Activated CD8-positive, alpha-beta memory T cell treated with anti-CD3 and anti-CD28 coated beads for 48 hours (primary cell): ENCODE measurements around the gene LRFN2.

Source experiments
- DNase-seq, 3 experiments: peaks; one replicate each; pipeline ENCODE4 v3.0.0-alpha.2; 2020; ENCODE audit warnings: low read depth in 2 of 3, low spot score in 2 of 3

The LRFN2 gene

DNA sequence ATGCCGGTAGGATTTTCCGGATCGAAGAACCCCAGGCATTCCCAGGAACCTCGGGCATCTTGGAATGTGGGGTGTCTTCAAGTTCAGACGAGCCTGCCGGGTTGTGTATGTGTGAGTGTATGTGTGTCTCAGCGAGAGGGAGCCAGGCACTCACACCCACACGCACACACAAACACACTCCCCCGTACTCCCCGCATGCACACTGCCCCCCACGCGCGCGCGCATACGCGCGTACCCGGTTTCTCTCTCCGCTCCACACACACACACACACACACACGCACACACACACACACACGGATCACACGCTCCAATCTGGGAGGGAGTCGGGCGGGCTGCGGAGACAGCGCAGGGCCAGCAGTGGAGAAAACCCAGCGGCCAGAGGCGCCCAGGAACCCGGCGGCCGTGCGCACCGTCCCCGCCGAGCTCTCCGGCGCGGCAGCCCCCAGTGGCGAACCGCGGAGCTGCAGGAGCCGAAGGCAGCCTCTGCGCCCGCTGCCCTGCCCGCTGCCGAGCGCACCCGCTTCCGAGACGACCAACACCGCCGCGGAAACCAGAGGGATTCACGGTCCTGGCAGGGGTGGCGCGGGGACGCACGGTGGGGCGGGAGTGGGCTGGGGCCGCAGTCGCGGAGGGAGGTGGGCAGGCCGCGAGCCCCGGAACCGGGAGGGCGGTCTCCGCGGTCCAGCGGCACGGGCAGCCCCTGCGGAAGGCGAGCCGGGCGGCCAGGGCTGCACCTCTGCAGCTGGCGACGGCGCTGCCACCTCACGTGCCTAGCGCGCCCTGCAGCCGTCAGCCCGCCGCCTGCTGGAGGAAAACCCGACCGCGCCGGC is at the start of gene LRFN2:
LRFN2 (minus strand) TSS at position 125 of the 830 bp plus-strand sequence.
- peak; percentile 39 to 47 (median 39) for DNase-seq

DNA sequence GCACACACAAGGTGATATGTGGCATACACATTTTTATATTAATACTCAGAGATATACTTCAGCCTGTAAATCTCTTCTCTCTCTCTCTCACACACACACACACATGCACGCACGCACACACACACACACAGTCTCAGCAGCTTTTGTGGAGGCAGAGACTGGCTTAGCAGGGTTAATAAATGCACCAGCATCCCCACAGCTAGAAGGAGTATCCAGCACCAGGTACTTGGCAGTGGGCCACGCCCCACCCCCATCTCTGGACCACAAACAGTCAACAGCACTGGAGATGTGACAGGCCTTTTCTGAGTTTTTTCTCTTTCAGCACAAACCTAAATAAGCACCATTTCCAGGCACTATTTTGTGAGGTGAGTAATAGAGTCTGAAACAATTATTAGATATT is 47.3 kb upstream of the LRFN2 start:
- DNase-seq = no peak

DNA sequence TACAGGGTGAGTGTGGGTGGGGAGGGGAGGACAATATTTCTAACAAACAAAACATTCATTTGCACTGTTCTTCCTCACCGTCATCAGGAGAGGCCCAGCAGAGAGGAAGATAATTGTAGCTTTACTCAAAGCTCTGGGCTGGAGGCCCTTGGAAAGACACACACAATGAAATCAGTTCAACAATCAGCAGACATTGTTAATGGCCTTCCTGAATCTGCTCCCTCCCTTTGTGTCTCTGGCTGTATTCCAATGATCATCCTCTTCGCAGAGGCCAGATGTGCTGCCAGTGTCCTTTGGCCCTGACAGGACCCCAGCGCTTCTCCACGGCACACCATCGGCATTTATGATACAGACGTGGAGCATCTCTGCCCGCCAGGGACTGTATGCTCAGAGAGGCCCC is 44.6 kb upstream of the LRFN2 start:
- no peak for DNase-seq

DNA sequence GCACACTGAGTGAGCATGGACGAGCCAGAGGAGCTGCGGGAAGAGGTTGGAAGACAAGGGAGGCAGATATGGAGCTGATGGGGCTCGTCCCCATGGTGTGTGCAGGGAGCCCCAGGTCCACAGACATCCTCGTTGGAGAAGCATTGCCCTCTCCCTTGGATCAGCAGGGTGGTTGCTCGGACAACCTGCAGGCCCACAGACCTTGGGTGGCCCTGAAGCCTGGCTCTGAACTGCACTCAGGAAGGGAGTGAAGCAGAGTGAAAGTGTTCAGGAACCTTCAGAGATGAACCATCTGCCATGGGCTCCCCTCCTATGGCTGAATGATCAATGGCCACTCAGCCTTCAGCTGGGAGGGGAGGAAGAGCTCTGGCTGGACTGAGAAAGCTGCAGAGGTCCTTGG is 43.3 kb upstream of the LRFN2 start:
- no peak for DNase-seq

DNA sequence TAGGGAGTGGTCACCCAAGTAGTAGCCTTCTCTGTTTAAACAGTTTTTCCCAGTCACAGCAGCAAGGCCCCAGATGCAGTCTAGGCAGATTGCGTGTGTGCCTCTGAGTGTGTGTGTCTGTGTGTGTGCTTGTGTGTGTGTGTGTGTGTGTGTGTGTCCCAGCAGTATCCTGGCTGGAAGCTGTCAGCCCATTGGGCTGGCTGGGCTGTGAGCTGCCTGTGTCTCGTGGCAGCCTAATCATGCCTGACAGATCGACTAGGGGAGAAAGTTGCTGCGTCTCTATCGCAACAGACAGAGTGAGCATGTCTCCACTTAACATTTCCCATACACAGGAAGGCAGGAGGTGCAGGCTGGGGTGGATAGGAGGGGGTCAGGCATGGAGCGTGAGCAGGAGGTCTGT is 42.9 kb upstream of the LRFN2 start:
- no peak for DNase-seq

- no peak for DNase-seq
Measured at GRCh38 chr6:40629463-40629862, 42.3 kb upstream of the LRFN2 start.

DNA sequence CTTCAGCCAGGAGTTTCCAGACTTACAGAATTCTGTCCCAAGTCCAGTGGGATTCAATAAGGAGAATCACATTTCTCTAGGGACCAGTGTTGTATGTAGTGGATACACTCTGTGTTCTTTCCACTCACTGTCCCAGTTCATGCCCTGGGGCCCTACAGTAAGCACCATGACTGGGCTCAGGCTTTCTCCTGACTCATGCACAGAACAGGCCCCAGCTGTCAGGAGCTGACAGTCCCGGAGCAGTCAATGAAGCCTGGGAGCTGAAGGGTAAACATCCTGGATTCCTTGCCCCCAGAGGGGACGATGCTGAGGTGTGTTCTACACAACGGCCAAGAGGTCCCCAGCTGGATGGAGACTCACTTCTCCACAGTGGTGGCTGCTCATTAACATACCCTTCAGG is 40.2 kb upstream of the LRFN2 start:
- DNase-seq = no peak

GRCh38 chr6:40626886-40627285 is 39.7 kb upstream of the LRFN2 start:
- DNase-seq = no peak

GRCh38 chr6:40623932-40624331 is 36.8 kb upstream of the LRFN2 start:
- no peak for DNase-seq

DNA sequence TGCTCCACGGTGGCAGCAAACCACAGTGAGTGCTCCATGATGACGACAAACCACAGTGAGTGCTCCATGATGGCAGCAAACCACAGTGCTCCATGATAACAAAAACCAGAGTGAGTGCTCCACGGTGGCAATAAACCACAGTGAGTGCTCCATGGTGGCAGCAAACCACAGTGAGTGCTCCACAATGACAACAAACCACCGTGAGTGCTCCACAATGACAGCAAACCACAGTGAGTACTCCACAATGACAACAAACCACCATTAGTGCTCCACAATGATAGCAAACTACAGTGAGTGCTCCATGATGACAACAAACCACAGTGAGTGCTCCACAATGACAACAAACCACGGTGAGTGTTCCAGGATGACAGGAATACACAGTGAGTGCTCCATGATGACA is 36.0 kb upstream of the LRFN2 start:
- DNase-seq = no peak

DNA sequence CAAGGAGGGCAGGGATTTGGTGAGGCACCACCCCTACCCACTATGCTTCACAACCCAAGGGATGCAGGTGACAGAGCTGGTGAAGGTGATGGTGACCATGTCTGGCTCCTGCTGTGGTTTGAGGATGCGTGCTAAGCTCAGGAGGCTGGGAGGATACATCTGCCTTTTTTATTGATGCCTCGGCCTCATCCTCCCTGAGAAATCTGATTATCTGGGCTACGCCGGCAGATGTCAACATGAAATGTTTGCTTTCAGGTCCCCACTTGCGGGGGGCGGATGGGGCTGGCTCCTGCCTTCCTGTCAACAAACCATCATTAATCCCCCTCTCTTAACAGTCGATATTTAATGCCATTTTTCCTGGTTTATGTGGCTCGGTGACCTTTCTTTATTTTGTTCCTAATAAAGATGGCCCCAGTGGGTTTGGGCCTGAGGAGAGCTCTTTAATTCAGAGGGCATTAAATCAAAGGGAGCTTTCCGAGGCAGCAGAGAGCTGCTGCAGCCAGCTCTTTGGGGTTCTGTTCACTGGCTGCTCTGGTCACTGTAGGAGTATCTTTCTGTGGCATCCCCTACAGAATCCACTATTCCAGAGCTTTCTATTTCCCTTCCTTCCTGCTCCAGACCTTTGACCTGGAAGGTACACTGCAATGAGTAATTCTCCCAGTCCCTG is 33.5 kb upstream of the LRFN2 start:
- no peak for DNase-seq

DNA sequence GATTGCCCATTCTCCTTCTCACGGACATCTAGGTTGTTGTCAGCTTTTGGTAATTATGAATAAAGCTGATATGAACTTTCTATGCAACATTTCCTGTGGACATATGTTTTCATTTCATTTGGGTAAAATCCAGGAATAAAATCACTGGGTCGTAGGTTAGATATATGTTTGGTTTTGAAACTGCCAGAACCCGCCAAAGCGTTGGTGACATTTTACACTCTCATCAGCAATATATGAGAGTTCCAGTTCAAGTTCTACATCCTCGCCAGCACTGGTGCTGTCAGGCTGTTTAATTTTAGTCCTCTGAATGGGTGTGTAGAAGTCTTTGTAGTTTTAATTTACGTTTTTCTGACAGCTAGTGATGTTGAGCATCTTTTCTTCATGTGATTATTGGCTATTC is 27.5 kb upstream of the LRFN2 start:
- no peak for DNase-seq

DNA sequence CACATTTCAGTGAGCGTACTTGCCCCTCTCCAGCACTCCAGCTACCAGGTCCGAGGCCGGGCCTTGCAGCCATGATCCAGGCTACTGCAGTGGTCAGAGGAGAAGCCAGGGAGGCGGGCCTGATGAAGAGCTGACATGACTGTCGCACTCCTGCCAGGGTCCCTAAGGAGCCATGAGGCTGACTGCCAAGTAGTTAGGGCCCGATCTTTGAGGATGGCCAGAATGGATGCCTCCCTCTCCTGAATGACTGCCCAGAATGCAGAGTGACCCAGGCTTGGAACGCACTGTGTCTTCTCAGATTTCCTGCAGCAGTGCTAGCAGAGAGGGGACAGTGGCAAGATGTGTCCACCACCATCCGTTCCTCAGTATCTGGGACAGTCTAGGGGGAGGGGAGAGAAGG is 24.7 kb upstream of the LRFN2 start:
- no peak for DNase-seq

DNA sequence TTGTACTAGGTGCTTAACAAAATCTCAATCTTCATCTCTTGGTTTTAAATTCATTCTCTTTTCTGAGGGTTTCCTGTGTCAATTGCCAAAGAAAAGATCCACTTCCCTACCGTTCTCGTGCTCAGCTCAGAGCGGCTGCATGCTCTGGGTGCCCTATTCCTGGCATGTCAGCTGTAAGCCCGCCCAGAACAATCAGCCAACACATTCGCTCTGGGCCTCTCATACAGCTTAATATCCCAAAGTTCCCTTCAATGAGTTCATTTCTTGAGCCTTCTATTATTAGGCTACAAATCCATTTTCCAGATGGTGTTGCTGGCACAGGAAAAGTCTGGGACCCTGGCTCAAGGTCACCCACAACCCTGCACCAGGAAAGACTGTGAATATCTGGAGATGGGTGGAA is 24.3 kb upstream of the LRFN2 start:
- DNase-seq = no peak

GRCh38 chr6:40610229-40610628 is 23.1 kb upstream of the LRFN2 start:
- no peak for DNase-seq

GRCh38 chr6:40606981-40607380 is 19.8 kb upstream of the LRFN2 start:
- no peak for DNase-seq

DNA sequence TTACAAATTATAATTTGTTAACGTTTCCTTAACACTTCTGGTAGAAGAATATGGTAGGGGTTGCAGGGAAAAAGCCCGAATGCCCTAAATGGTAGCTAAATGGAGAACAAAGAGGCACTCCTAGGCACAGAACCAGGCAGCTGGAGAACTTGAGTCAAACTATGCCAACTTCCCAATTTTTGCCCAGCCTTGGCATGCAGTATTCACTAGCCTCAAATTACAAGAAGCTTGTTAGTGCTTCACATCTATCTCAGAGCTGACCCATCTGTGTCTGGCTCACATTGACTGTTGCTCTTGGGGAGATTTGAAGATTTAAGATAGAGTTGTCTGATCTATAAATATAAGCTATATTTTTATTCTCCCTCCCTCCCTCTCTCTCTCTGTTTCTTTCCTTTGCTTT is 19.4 kb upstream of the LRFN2 start:
- DNase-seq = no peak

DNA sequence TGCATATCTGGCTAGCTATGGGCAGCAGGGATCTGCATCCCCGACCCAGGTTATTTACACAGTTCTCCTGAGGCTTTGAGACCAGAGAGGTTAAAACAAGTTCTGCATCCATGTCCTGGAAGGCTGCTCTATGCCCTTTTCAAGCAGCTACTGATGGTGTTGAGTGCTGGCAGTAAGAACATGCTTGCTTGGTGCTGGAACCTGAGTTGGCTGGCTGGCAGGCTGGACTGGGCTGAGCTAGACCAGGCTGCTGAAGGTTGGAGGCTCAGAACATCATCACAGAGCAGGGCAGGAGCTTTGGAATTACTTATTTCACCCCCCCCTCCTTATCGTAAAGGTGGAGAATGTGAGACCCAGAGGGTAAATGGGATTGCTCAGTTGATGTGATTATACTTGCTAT is 16.9 kb upstream of the LRFN2 start:
- DNase-seq = no peak

DNA sequence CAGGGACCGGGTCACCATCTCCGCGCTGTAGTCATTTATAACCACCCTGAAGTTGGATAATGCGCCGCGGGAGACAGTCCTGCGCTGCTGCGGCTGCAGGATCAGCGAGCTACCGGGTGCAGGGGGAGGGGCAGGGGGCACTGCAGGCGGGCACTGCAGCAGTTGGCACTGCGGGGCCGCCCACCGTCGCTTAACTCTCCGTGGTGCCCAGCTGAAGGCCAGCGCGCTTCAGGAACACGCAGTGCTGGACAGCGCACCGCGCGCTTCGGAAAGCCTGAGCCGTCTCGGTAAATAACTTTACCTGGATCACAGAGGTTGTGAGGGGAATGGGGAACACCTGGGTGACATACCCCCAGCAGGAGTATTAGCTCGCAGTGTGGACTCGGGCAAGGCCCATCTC is 12.4 kb upstream of the LRFN2 start:
- no peak for DNase-seq

- no peak for DNase-seq
Measured at GRCh38 chr6:40598516-40598915, 11.4 kb upstream of the LRFN2 start.

- no peak for DNase-seq
Measured at GRCh38 chr6:40597301-40597700, 10.1 kb upstream of the LRFN2 start.

DNA sequence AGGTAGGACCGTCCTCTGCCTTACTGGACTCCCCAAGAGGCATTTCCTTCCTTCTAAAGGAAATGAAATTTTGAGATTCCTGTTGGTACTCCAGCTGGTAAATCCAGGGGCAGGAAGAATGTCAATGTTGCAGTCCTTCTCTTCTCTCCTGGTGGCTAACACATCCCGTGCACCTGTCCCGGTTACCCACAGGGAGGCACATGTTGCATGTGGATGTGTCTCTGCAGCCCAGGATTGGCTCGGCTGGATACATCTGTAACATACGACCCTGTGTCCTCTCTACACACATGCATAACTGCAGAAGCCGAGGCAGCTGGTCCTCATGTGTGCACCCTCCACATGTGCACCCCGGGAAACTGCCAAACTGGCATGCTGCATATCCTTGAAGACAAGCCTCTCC is 1.3 kb upstream of the LRFN2 start:
- DNase-seq = no peak

GRCh38 chr6:40588070-40588384 is 863 bp upstream of the LRFN2 start:
- no peak for DNase-seq
